GM18907 (cell line): ENCODE measurements around the gene BAHCC1.
A peak's percentile ranks its signal among the peaks of the same experiment; 100 is the strongest.

Source experiments
- ATAC-seq: cut with Tn5 transposase; IDR thresholded peaks from one replicate; pipeline ENCODE4 v1.9.1; 2021; ENCODE audit warnings: mild to moderate bottlenecking, moderate library complexity; ENCODE audit not compliant: unreplicated experiment

Gene BAHCC1

DNA sequence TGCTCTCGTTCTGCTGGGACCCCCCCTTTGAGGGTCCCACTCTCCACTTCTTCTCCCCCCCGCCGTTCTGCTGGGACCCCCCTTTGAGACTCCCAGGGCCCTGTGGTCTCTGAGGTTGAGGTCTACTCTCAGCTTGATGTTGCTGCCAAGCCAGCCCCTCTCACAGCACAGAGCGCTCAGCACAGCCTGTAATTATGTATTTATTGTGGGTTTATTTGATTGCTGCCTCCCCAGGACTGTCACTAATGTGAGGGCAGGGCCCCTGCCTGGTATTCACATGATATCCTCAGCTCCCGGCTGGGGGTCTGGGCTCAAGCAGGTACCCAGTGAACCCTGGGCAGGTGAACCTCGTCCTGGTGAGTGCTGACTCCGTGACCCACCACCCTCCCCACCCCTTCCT is 81.9 kb downstream of the BAHCC1 start:
- no peak for ATAC-seq

DNA sequence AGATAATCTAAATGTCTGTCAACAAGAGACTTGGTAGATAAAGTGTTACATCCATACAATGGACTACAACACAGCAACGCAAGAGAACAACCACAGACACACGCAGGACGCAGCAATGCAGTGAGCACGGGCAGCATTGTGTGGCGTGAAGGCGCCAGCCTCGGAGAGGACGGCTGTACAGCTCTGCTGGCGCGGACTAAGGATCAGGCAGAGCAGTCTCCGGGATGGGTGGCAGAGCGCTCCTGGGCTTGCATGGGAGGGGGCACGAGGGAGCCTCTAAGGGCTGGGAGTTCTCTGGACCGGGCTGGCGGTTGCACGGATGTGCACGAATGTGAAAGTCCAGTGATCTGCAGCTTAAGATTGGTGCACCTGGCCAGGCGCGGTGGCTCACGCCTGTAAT is 82.9 kb downstream of the BAHCC1 start:
- no peak for ATAC-seq

DNA sequence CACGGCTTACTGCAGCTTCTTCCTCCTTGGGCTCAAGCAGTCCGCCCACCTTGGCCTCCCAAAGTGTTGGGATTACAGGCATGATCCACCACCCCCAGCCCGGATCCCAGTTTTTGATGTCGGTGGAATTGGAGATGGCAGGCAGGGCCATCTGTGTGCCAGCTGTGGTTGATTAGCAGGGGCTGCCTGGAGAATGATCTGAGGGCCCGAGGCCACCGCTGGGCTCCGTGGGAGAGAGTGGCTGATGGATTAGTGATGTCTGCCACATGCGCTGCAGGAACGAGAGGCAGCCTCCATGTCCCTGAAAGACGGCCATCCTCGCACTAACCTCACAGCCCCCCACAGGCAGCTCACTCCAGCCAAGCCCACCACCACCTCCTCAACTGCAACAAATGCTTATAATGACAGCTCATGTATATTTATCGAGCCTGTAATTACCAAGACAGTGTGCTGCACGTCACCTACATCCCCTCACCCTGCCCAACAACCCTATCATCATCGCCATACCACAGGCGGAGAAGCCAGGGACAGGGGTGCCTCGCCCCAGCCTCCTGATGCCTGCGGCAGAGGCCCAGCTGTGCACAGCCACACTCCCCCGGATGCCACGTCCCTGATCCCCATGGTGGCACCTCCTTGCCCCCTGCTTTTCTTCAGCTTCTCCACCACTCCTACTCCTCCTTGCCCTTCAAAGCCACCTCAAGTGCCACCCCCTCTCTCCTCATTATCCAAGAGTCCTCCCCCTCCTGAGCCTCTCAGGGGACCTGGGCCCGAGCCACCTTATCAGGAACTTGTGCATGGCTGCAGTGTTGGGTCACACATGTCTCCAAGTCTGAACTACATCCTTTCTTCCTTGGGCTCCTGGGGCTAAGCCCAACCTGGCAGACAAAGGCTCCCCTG is 84.2 kb downstream of the BAHCC1 start:
- no peak for ATAC-seq

DNA sequence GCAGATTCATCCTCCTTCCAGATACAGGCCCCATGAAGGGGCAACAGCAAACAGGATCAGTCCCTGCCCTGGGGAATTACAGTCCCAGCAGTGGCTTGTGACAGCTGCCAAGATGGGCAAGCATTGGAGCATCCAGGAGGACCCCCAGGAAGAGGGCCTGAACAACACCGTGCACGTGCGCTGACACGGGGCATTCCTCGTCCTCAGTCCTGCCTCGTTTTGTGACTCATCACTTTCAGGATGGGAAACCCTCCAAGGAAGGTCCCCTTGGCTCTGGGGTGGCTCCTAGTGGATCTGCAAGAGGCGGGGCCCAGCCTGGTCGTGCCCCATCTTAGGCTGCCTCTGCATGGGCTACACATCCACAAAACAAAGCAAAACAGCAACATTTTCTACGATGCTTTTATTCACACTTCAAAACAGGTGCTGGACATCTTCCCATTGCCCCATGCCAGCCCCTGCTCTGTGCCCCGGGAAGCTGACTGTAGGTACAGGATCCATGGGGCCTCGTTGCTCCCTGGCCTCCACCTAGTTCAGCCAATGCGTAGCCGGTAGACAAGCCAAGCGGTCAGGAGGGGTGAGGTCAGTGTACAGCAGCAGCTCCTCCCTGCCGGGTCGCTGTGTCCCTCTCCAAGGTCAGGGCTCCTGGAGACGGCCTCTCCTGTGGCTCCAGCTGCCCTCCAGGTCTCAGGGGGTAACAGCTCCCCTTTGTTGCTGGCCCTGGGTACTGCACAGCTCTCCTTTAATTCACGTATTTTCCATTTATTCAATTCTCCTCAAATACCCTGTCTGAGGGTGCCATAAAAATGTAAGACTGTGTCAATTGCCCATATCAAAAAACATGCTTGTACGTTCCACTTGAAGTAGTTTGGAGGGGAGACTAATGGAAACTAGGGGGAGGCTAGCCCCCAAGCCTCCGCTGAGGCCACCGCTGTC is 85.1 kb downstream of the BAHCC1 start:
- no peak for ATAC-seq

DNA sequence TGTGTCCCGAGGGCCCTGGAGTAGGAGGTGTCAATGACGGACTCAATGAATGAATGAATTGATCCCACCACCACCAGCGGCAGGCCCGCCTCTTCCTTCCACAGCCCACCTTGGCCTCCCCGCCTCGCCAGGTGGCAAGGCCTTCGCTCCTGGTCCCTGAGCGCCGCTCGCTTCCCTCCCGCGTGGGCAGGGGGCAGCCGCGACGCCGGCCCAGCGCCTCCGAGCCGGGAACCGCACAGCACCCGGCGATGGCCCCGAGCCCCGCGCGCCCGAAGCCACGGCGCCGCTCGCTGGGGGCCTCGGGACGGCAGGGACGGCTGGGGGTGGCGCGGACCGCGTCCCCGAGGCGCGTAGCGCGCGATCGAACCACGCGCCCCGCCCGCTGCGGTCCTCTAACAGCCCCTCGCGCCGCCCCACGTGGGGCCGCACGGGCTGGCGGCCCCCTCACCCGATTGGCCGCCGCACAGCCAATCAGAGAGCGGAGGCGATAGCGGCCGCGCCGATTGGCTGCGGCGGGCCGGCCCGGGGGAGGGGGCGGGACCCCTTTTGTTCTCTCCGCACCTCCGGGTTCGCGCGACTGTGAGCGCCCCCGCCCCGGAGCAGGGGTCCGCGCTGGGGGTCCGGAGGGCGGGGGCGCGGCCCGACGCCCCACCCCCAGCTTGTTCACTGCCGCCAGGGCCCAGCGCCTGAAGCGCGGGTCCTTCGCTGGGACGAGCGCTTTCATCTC is 86.0 kb downstream of the BAHCC1 start:
- ATAC-seq: no peak

DNA sequence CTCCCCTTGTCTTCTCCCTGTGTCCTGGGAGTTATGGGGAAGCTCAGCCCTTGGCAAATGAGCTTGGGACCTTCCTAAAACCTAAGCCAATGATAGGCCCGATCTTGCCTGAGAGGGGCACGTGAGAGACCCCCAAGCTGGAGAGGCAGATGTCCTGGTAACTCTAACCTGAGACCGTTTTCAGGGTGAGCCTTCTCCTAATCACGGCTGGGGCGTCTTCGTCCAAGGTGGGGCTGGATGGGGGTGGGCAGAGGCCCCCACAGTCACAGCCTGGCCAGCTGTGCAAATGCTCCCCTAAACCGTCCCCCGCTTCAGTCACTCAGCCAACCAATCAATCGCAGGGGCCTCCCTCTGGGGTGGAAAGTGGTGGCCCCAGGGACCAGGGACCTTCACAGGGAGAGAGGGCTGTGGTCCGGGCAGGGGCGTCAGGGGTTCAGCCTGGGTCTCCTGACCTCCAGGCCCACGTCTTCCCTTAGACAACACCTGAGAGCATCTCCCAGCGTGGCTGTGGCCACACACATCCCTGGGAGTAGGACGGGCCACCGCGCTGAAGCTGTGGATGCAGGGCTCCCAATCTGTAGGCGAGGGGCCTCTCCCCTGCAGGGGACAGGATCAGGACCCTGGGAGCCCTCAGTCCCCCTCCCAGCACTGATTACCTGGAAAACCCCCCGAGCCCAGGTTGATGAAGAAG is 86.7 kb downstream of the BAHCC1 start:
- no peak for ATAC-seq

DNA sequence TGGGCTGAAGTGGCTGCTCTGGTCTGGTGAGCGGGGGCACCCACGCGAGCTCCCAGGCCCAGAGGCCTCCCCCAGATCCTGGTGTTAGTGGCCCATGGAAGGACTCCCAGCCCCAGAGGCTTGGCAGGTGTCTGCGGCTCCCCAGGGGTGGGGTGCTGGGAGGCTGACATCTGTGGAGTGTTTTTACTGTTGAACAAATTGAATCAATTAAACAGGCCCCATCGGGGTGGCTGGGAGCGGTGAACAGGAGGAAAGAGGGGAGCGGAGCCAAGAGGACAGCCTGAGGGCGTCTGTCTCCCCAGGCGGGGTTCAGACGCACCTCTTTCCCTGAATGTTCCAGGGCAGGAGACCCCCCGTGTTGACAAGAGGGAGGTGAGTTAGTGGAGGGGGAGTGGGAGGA is 87.4 kb downstream of the BAHCC1 start:
- no peak for ATAC-seq

DNA sequence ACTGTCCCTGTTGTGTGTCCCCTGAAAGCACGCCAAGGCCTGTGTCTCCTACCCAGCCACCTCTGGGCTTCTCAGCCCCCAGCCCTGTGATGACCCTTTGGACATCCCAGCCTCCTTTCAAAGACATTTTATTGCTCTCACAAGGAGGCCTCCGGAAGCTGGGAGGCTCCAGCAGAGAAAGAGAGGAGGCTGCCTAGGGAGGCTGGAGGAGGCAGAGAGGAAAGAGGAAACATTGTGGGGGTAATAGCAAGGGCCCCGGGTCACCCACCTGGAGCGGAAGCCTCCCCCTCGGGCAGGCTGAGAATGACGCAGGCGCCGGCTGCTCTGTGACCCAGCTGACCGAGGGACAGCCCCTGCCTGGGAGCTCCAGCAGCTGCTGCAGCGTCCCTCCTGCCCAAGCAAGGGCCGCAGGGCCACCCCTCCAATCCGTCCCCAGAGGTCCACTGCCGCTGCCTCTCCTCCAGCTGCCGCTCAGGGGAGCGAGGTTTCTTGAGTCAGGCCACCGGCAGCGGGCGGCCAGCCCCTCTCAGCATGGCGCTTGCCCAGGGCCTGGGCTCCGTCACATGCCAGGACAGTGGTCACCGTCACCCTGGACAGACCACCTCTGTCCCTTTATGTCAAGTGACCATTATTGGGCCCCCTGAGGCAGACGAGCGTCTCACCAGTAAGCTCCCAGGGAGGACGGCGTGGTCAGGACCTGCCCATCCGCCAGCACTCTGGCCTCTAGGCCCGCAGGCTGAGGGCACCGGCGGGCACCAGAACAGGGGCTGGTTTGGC is 88.0 kb downstream of the BAHCC1 start:
- ATAC-seq: peak; percentile 4

DNA sequence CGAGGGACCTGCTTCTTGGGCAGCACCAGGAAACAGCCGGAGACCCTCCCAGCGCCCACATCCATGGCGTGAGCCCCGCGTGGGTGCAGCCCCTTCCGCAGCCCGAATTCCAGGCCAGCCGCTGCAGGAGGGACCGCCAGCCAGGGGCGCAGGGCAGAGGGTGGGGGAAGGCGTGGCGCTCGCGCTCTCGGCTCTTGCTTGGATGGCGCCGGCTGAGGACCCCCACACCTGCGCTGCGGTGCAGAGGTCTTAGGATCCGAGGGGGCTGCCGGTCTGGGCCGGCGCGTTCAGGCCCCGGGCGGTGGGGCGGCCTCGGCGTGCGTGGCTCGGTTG is 88.6 kb downstream of the BAHCC1 start:
- peak; percentile 6 for ATAC-seq

DNA sequence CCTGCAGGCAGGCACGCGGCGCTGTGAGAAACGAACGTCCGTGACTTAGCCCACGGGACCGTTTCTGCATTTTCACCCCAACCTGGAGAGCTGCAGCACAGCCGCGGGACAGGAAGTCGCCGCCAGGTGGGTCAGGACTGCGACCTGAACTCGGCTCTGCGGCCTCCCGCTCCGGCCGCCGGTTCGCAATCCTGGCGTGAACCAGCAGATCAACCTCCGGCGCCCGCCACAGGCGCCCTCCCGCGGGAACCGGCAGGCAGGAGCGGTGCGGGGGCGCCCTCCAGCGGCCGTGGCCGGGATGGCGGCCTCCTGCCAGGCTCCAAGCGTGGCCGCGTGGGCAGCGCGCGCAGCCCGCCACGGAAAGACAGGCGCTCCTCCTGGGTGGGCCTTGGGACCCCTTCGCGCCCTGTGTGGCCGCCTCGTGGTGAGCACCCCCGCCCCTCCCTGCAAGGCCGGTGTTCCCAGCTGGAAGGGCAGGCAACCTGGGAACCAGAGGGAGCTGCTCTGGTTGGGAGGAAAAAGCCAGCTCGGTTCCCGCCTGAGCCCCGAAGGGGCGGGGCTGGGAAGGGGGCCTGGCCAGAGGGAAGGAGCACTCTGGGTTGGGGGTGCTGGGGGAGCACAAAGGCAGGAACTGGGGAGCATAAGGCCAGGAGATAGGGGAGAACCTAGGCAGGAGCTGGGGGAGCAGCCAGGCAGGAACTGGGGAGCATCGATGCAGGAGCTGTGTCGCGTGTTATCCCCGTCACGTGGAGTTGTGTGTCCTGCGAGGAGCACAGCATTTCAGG is 89.1 kb downstream of the BAHCC1 start:
- ATAC-seq: peak; percentile 71

DNA sequence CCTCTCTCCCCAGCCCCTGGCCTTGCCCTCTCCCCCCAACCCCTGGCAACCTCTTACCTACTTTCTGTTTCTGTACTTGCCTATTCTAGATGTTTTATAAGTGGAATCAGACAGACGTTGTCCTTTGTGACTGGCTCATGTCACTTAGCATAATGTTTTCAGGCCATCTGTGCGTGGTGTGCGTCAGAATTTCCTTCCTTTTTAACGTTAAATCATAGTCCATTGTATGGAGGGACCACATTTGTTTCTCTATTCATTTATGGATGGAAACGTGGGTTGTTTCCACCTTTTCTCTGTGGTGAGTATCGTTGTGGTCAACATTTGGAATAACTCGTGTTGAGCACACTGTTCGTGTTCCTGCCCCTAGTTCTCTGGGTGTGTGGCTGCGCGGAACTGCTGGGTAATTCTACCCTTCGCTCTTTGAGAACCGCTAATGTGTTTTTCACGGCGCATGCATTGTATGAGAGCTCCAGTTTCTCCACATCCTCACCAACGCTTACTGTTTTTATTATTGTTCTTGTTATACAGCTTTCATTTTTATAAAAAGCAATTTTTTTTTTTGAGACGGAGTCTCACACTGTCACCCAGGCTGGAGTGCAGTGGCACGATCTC is 91.0 kb downstream of the BAHCC1 start:
- no peak for ATAC-seq

DNA sequence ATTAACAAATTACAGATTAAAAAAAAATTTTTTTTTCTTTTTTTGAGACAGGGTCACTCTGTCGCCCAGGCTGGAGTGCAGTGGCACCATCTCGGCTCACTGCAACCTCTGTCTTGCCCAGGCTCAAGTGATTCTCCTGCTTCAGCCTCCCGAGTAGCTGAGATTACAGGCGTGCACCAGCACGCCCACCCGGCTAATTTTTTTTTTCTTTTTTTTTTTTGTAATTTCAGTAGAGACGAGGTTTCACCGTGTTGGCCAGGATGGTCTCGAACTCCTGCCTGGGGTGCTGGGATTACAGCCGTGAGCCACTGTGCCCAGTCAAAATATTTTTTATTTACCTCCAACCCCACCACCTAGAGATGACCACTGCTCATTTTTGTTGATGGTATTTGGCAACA is 91.8 kb downstream of the BAHCC1 start:
- ATAC-seq: no peak

DNA sequence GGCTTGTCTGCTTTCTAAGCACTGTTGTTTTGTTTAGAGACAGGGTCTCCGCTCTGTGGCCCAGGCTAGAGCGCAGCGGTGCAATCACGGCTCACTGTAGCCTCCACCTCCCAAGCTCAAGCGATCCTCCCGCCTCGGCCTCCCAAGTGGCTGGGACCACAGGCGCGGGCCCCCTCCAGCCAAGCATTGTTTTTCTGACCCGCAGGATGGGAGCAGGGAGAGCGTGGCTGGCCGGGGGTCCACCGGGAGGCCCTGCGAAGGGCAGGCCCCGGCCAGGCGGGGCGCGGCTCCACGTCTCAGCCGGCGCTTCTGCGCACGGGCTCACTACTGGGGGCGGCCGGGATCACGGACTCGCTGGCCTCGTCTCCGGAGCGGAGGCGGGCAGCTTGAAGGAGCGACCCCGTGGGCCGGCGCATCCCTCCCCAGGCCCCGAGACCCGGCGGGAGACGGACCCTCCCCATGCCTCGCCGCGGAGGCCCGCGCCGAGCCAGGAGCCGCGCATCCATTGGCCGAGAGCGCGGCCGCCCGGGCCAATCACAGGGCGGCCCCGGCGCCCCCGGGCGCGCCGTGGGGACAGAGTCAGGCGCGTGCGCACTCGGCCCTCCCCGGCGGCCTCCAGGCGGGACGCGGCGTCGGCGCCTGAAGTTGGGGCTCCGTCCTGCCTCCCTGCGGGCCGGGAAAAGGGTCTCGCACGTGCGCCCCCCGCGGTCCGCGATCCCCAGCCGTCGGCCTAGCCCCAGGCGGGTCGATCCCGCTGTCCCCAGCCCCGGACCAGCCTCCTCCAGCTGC is 92.4 kb downstream of the BAHCC1 start:
- no peak for ATAC-seq

DNA sequence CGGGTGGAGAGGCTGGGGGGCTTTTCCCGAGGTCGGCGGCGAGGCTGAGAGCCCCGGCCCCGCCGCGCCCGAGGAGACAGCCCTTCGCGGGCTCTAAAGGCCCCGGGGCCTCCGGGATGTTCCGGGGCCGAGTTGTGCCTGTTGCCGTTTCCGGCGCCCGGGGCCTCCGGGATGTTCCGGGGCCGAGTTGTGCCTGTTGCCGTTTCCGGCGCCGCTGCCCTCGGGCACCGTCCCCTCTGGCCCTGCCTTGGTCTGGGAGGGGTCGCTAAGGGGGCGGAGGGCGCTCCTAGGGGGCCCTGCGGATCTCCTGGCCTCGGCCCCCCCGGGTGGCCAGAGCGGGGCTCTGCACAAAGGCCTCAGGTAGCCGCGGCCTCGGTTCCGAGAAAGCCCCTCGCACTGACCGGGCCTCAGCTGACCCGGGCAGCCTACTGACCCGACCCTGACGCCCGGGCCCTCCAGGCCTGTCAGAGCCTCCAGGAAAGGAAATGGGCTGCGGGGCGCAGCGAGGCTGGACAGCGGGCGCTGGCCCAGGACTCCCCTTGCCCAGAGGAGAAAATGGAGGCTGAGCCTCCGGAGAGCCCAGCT is 93.1 kb downstream of the BAHCC1 start:
- no peak for ATAC-seq

DNA sequence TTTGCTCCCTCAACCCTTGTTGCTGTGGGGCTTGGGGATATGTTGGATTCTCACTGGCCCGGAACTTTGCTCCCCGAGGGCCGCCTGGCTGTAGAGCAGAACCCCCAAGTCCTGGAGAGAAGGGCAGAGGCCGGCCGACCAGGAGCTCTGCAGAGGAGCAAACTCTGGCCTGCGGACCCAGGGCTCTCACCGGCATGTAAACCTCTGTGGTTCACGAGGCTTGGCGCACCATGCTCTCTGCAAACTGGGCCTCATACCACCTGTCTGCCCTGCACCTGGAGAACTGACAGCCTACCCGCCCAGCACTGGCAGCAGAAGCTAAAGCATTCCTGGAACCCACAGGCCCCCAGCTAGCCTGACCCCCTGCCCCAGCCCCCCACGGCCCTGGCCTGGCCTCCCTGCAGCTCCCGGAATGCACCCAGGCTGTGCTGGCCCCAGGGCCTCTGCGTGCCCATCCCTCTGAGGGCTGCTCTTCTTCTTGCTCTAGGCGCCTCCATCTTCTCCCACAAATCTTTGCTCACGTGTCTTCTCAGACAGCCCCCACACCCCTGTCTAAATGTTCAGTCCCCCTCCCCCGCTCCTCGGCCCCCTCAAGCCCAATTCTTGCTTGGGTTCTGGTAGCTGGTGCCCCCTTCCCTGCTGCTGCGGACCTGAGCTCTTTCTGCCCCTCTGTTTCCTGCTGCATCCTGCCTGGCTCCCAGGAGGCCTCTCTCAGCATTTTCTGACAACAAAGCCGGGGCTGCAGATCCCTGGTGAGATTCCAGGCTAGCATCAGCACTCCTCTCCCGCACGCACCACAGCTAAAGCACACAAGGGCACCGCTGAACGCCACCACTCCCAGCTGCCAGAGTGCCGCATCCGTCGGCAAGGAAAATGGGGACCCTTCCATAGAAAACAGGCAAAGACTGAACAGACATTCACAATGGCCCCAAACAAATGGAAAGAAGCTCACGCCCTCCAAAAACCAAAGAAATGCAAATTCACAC is 94.0 kb downstream of the BAHCC1 start:
- no peak for ATAC-seq
